Measurements from ENCODE around the gene OR4D2. TPM values are rescaled to one million over a fixed set of nuclear protein-coding genes. Genes with fewer than 3 reads are reported as not detected.

The OR4D2 gene
- total RNA-seq, 1 donor from 2014 or later = not detected

DNA sequence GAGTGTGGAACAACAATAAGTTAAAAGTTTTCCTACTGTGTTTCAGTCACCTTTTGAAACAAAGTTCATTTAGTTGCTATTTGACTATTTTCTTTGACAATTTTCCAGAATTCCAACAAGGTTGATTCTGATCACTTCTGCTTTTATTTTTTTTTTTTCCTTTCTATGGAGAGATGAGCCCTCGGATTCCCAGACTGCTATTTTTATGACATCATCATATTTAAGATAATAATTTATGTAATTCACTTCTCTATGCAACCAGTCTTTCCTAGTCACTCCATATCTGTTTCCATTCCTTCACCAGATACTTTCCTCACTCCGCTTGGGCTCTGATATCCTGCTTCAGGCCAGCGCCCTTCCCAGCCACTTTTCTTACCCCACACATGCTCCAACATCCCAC is 8.1 kb downstream of the OR4D2 start:
- DNase-seq (ENCODE audit: low read depth) = no peak

- peak; percentile 19 for DNase-seq (ENCODE audit: low read depth)
Measured at GRCh38 chr17:58176200-58176599, 9.4 kb downstream of the OR4D2 start.

- no peak for DNase-seq (ENCODE audit: low read depth)
Measured at GRCh38 chr17:58181796-58182195, 15.0 kb downstream of the OR4D2 start.

DNA sequence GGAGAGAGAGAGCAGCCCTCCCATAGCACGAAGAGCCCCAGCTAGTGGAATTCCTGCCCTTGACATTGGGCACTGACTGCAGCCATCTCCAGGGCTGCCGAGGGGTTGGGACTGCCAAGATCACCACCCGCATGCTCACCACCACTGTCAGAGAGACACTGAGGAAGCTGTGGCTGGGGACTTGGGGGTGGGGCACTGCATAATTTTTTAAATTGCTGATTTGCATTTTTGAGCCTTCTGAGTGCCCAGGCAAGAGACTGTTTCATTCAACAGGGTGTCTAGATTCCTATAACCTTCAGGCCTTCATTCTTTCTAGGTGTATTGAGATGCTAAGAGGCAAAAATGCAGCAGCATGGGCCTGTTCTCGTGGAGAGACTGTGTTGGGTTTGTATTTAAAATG is 16.7 kb downstream of the OR4D2 start:
- DNase-seq (ENCODE audit: low read depth) = no peak

DNA sequence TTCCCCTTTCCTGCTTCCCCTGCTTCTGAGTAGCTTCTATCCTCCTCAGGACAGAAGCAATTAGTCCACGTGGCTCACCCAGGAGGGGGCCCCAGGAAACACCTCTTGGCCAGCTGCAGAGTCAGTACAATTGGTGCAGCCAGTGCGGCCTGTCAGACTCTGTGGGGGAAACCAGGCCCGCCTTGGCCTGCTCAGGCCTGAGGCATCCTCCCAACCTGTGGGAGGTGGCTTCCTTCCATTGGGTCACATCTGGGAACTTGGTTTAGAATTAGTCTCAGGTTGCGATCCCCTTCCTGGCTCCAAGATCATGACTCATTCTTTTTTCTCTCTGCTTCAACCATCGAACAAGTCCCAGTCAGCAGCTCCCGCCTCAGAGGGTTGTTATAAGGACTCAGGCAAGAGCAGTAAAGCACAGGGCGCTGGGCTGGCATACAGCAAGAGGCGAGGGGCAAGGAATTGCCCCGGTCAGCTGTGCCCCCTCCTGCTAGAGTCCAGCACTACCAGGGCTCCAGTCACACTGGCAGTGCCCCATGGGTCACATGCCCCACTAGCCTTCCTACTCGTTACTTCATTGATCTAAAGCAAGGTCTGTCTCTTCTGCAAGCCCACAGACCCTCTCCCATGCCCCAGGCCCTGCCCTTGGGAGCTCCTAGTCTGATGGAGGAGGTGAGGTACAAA is 17.7 kb downstream of the OR4D2 start:
- peak; percentile 43 for DNase-seq (ENCODE audit: low read depth)

GRCh38 chr17:58184986-58185761 is 18.4 kb downstream of the OR4D2 start:
- no peak for DNase-seq (ENCODE audit: low read depth)

GRCh38 chr17:58186591-58186990 is 19.8 kb downstream of the OR4D2 start:
- no peak for DNase-seq (ENCODE audit: low read depth)

DNA sequence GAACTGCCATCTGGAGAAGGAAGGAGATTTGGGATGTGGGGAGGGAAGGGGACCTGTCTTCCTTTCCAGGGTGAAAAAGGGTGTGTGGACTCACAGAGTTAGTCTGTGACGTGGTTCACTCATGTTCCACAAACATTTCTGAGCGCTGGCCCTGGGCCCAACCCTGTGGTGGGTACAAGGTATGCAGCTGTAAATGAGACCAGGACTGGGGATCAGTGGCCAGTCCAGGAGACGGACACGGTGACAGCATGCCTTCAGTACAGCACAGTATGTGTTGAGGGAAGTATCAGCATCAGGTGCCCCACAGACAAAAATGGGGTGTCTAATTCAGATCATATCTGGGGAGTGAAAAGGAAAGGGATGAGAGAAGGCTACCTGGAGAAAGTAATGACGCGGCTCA is 20.3 kb downstream of the OR4D2 start:
- DNase-seq (ENCODE audit: low read depth) = no peak

- no peak for DNase-seq (ENCODE audit: low read depth)
Measured at GRCh38 chr17:58187675-58188074, 20.9 kb downstream of the OR4D2 start.

DNA sequence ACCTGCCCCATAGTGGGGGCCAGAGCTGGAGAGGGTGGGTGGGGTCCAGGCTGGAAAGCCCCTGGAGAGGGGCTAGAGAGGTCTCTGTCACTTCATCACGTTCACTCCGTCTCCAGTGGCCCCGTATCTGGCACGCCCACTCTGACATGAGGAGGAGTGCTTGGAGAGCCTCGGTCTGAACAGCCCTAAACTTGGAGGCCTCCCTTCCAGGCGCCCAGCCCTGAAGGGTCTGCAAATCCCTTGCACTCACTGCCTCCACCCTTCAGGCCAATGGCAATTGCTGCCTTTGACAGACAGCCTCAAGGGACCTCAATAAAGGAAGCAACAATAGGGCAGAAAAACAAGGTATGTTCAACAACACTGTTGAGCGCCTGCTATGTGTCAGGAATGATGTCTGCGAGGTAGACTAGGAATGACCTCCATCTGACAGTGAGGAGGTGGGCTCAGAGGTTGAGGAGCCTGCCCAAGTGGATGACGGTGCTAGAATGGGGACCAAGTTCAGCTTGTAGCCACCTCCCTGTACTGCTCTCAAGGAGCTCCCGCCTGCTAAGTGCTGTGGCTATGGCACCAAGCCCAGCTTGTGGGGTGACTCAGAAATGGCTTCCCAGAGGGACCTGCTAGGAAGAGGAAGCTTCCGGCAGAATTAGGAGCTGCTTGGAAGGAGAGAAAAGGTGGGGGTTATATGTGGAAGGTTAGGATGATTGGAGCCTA is 22.8 kb downstream of the OR4D2 start:
- peak; percentile 84 for DNase-seq (ENCODE audit: low read depth)

- no peak for DNase-seq (ENCODE audit: low read depth)
Measured at GRCh38 chr17:58191241-58191896, 24.6 kb downstream of the OR4D2 start.

DNA sequence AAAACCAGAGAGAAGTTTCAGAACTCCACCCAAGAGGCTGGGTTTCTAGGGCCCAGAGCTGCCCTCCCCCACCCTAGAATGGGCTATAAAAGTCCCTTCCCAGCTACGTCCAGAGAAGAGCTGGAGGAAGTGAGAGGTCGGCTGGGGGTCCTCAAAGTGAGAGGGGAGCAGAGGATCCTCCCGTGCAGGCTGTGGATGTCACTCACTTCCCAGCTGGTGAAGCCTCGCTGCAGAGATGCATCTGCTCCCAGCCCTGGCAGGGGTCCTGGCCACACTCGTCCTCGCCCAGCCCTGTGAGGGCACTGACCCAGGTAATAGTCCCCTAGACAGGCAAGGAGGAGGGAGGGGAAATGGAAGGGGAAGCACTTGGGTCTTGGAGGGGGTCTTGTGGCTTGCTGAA is 25.8 kb downstream of the OR4D2 start, which contains the start of gene EPX:
Gene EPX, plus strand, starts transcription at position 115 of the 400 bp plus-strand sequence. Its CDS starts 121 bp downstream, at position 236.
- no peak for DNase-seq (ENCODE audit: low read depth)

DNA sequence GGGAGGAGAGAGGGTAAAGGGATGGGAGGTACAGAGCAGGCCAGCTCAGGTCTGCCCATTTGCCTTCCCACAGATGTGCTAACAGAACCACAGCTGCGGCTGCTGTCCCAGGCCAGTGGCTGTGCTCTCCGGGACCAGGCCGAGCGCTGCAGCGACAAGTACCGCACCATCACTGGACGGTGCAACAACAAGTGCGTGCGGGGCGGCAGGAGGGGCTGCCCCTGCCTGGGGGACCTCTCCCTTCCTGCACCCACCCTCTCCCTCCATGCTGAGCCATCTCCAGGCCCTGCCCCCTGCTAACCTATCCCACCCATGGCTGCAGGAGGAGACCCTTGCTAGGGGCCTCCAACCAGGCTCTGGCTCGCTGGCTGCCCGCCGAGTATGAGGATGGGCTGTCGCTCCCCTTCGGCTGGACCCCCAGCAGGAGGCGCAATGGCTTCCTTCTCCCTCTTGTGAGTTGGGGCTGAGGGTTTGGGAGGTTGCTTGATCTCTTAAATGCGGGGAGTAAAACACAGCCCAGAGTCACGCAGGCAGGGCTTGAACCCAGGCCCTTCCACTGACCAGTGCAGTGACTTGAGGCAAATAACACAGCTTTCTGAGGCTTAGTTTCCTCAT is 27.0 kb downstream of the OR4D2 start:
- no peak for DNase-seq (ENCODE audit: low read depth)

DNA sequence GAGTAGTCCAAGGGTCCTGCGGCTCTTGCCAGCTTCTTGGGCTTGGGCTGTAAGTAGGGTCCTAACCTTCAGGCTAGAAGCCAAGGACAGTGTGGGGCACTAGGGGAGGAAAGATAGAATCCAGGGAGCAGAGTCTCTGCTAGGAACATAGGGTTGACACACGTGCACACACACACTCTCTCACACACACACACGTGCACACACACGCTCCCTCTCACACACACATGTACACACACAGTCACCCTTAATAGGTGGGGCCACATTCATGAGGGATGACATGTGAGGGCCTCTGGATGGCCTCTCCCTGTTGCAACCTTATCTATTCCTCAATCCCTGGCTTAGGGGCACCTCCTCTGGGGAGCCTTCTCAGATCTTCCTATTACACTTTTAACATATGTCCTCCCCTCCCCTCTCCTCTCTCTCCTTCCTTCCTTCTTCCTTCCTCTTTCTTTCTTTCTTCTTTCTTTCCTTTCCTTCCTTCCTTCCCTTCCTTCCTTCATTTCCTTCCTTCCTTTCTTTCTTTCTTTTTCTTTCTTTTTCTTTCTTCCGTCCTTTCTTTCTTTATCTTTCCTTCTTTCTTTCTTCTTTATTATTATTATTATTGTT is 28.8 kb downstream of the OR4D2 start:
- no peak for DNase-seq (ENCODE audit: low read depth)

DNA sequence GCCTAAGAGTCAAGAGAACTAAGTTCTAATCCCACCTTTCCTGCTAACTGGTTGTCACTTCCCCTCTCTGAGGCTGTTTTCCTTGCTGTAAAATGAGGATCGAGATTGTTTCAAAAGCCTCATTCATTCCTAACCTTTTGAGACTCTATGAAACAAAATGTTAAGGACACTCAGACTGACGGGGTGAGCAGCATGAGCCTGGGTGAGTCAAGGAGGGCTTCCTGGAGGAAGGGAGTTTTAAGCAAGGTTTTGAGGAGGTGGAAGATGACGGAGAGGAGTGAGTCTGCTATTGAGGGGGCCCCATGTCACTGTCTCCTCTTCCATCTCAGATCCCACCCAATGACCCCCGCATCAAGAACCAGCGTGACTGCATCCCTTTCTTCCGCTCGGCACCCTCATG is 29.8 kb downstream of the OR4D2 start:
- no peak for DNase-seq (ENCODE audit: low read depth)

- DNase-seq (ENCODE audit: low read depth) = peak; percentile 18
Measured at GRCh38 chr17:58200024-58200633, 33.3 kb downstream of the OR4D2 start.

- no peak for DNase-seq (ENCODE audit: low read depth)
Measured at GRCh38 chr17:58202859-58203258, 36.1 kb downstream of the OR4D2 start.

GRCh38 chr17:58204796-58205195 is 38.0 kb downstream of the OR4D2 start:
- DNase-seq (ENCODE audit: low read depth) = no peak

- no peak for DNase-seq (ENCODE audit: low read depth)
Measured at GRCh38 chr17:58205936-58206335, 39.2 kb downstream of the OR4D2 start.

DNA sequence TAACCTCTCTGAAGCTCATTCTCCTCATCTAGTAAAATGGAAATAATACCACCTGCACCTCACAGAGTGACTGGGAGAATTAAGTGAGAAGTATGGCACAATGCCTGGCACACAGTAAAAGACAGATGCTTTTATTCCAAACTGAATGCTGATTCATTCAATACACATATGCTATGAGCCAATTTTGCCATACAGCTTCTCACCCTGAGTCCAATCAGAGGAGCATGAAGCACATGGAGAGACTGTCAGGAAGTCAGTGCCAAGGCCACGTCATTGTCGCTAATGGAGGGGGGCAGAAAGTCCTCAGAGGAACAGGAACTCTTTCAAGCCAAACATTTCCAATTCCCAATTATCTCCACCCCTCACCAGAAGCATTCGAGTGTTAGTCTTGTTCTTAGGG is 40.7 kb downstream of the OR4D2 start:
- no peak for DNase-seq (ENCODE audit: low read depth)

GRCh38 chr17:58208344-58208743 is 41.6 kb downstream of the OR4D2 start:
- no peak for DNase-seq (ENCODE audit: low read depth)
